ENCODE measurements around the gene NAPB.
"Not testable (repeated sequence)": the region's sequence is repeated elsewhere in the genome, so short reads cannot be mapped to it uniquely, and the experiment has no call there.

Gene NAPB

GRCh38 chr20:23420943-23421931 lies at the start of gene NAPB:
NAPB (minus strand) TSS chr20:23421488; CDS start chr20:23421402, 86 bp downstream.
- peak; percentile 92 for DNase-seq (ENCODE audit: low spot score)

- DNase-seq (ENCODE audit: low spot score), result not testable (repeated sequence)
Measured at GRCh38 chr20:23466961-23467360, 45.7 kb upstream of the NAPB start.

- DNase-seq (ENCODE audit: low spot score), result no peak
Measured at GRCh38 chr20:23461180-23461579, 39.9 kb upstream of the NAPB start.

- no peak for DNase-seq (ENCODE audit: low spot score)
Measured at GRCh38 chr20:23459461-23460150, 38.3 kb upstream of the NAPB start.

- no peak for DNase-seq (ENCODE audit: low spot score)
Measured at GRCh38 chr20:23456873-23457272, 35.6 kb upstream of the NAPB start.

GRCh38 chr20:23456409-23456808 lies 35.1 kb upstream of the NAPB start:
- DNase-seq (ENCODE audit: low spot score), result no peak

- no peak for DNase-seq (ENCODE audit: low spot score)
Measured at GRCh38 chr20:23455639-23456038, 34.4 kb upstream of the NAPB start.

GRCh38 chr20:23454816-23455215 lies 33.5 kb upstream of the NAPB start:
- DNase-seq (ENCODE audit: low spot score), result no peak

- DNase-seq (ENCODE audit: low spot score), result no peak
Measured at GRCh38 chr20:23453549-23454543, 32.6 kb upstream of the NAPB start.

- DNase-seq (ENCODE audit: low spot score), result no peak
Measured at GRCh38 chr20:23452776-23453175, 31.5 kb upstream of the NAPB start, which contains the start of gene CST11. CST11 (minus strand) TSS chr20:23452876; CDS start chr20:23452811, 65 bp downstream.

- no peak for DNase-seq (ENCODE audit: low spot score)
Measured at GRCh38 chr20:23451956-23452487, 30.7 kb upstream of the NAPB start.

- no peak for DNase-seq (ENCODE audit: low spot score)
Measured at GRCh38 chr20:23450877-23451276, 29.6 kb upstream of the NAPB start.

GRCh38 chr20:23449421-23449820 lies 28.1 kb upstream of the NAPB start:
- no peak for DNase-seq (ENCODE audit: low spot score)

GRCh38 chr20:23448167-23448566 lies 26.9 kb upstream of the NAPB start:
- no peak for DNase-seq (ENCODE audit: low spot score)

GRCh38 chr20:23446505-23446904 lies 25.2 kb upstream of the NAPB start:
- peak; percentile 46 for DNase-seq (ENCODE audit: low spot score)

- DNase-seq (ENCODE audit: low spot score), result no peak
Measured at GRCh38 chr20:23445596-23446217, 24.4 kb upstream of the NAPB start.

- DNase-seq (ENCODE audit: low spot score), result no peak
Measured at GRCh38 chr20:23444859-23445258, 23.6 kb upstream of the NAPB start.

GRCh38 chr20:23442436-23442835 lies 21.1 kb upstream of the NAPB start:
- DNase-seq (ENCODE audit: low spot score), result no peak

- peak; percentile 67 for DNase-seq (ENCODE audit: low spot score)
Measured at GRCh38 chr20:23441850-23442313, 20.6 kb upstream of the NAPB start.

- DNase-seq (ENCODE audit: low spot score), result no peak
Measured at GRCh38 chr20:23440004-23440403, 18.7 kb upstream of the NAPB start.

- DNase-seq (ENCODE audit: low spot score), result no peak
Measured at GRCh38 chr20:23438661-23439060, 17.4 kb upstream of the NAPB start.

Data from hematopoietic multipotent progenitor cell treated with erythropoietin and hydrocortisone succinate and interleukin-3 and kit ligand, for 17 days (in vitro differentiated cells).